ENCODE data around the gene ERC2.
"Not testable (repeated sequence)": the region's sequence is repeated elsewhere in the genome, so short reads cannot be mapped to it uniquely, and the experiment has no call there.

ERC2 gene

GRCh38 chr3:56064684-56065083 is 403.6 kb downstream of the ERC2 start:
- no peak for DNase-seq (ENCODE audit: low spot score)

DNA sequence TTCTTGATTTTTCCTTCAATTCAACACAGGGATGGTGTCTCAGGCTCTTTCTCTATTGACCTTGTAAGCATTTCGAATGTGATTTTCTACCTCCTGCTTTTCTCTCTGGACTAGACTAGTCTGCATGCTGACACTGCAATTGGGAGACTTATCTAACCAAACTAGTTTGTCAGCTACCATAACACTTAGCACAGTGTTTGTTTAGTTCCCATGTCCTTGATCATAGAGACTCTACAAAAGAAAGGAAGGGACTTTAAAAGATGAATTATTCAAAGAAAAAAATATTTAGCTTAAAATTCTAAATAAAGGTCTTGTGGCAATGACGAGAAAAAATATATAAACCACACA is 407.0 kb downstream of the ERC2 start:
- no peak for DNase-seq (ENCODE audit: low spot score)

GRCh38 chr3:56060521-56061278 is 407.6 kb downstream of the ERC2 start:
- DNase-seq (ENCODE audit: low spot score): no peak

DNA sequence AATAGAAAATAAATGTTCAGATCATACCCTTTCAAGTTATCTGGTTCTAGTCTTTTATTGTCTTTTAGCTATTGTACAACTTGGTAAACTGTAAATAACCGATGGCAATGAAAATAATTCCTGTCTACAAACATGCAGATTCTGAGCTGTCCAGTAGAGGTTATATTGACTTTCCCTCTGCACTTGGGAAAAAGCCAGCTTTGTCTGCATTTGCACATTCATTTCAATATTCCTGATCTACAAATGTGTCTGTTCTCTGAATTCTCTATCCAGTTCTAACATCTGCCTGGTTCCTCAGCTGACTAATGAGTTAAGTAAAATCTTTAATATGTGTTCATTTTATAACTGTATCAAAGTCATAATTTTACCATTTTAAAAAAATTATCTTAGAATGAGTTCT is 408.5 kb downstream of the ERC2 start:
- DNase-seq (ENCODE audit: low spot score): no peak

- no peak for DNase-seq (ENCODE audit: low spot score)
Measured at GRCh38 chr3:56055951-56056350, 412.3 kb downstream of the ERC2 start.

GRCh38 chr3:56055546-56055945 is 412.7 kb downstream of the ERC2 start:
- no peak for DNase-seq (ENCODE audit: low spot score)

DNA sequence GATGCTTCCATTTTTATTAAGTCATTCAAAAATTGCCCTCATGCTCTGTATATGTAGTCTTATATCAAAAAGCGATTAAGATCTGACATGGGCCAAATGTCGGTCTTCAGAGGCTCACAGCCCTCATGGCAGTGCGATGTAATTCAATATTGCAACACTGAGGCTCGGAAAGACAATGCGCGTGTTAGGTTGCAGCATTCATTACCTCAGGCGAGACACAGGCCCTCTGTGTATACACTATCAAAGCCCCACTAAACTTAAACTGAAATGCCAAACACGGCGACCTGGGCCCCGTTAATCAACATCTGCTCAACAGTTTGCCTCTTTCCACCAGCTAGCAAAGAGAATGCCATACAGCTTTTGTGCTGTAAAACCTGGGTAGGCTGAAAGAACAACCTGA is 413.4 kb downstream of the ERC2 start:
- DNase-seq (ENCODE audit: low spot score): no peak

- no peak for DNase-seq (ENCODE audit: low spot score)
Measured at GRCh38 chr3:56053727-56054126, 414.5 kb downstream of the ERC2 start.

GRCh38 chr3:56052188-56052587 is 416.1 kb downstream of the ERC2 start:
- no peak for DNase-seq (ENCODE audit: low spot score)

GRCh38 chr3:56051052-56051451 is 417.2 kb downstream of the ERC2 start:
- no peak for DNase-seq (ENCODE audit: low spot score)

- no peak for DNase-seq (ENCODE audit: low spot score)
Measured at GRCh38 chr3:56048946-56049345, 419.3 kb downstream of the ERC2 start.

DNA sequence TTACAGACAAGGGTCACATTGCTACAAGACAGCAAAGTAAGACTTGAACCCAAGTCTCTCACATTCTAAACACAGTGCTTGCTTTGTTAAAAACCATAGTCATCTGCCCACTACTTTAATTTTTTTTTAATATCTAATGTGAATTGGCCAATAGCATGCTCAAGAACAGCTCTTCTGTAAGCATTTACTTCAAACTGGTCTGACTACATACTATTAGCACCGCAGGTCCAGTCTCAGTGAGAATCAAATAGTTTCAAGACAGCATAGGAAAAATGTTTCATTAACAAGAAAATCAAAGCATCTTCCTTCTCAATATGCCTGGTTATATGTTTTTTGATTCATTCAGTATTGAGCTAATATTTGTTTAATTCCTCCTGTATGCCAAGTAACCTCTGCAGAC is 419.9 kb downstream of the ERC2 start:
- no peak for DNase-seq (ENCODE audit: low spot score)

DNA sequence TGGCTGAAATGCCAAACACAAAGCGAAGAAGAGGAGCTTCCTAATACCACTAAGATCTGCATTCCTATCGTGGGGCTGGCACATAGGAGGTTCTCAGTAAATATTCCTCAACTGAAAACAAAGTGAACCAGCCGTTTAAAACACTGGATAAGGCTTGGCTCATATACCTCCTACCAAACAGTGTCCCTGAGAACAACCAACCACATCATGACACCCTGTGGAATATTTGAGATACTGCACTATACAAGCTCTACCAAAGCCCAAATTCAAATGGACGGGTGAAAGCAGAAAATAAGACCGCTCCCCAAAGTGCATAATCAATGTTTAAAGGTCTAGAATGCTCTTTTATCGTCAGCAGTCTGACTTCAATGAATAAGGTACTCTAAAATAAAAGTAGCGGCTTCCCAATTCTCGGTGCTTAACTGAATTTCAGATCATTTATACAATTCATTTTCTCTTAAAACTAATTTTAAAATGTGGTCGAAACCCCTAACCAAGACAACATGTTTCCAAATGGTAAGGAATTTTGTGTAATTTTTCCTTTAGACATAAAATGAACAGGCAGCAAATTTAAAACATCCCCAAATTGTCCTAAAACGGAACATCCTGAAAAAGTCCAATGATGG is 425.8 kb downstream of the ERC2 start:
- DNase-seq (ENCODE audit: low spot score): no peak

GRCh38 chr3:56025326-56025725 is 442.9 kb downstream of the ERC2 start:
- DNase-seq (ENCODE audit: low spot score): no peak

GRCh38 chr3:56023546-56023945 is 444.7 kb downstream of the ERC2 start:
- no peak for DNase-seq (ENCODE audit: low spot score)

GRCh38 chr3:56022619-56023018 is 445.6 kb downstream of the ERC2 start:
- DNase-seq (ENCODE audit: low spot score): no peak

- DNase-seq (ENCODE audit: low spot score): no peak
Measured at GRCh38 chr3:56019490-56020146, 448.6 kb downstream of the ERC2 start.

DNA sequence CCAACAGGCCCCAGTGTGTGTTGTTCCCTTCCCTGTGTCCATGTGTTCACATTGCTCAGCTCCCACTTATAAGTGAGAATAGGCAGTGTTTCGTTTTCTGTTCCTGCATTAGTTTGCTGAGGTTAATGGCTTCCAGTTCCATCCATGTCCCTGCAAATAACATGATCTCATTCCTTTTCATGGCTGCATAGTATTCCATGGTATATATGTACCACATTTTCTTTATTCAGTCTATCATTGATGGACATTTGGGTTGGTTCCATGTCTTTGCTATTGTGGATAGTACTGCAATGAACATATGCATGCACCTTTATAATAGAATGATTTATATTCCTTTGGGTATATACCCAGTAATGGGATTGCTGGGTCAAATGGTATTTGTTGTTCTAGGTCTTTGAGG is 452.9 kb downstream of the ERC2 start:
- not testable (repeated sequence) for DNase-seq (ENCODE audit: low spot score)

DNA sequence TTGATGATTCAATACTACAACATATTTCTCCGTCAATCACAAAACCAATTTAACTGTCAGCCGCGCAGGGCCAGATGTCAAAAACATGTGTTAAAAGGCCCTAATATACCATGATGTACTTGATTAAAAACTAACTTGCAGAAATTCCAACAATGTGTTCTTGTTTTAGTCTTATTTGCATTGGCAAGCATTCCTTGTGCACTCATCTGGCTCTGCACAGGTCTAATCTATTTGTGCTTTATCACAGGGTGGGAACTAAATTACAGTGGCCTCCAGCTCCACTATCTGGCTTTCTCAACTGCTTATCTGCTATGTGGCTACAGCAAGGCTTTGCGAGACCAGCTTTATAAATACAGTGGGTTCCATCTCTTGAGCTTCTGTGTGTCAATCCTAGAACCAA is 455.5 kb downstream of the ERC2 start:
- no peak for DNase-seq (ENCODE audit: low spot score)

DNA sequence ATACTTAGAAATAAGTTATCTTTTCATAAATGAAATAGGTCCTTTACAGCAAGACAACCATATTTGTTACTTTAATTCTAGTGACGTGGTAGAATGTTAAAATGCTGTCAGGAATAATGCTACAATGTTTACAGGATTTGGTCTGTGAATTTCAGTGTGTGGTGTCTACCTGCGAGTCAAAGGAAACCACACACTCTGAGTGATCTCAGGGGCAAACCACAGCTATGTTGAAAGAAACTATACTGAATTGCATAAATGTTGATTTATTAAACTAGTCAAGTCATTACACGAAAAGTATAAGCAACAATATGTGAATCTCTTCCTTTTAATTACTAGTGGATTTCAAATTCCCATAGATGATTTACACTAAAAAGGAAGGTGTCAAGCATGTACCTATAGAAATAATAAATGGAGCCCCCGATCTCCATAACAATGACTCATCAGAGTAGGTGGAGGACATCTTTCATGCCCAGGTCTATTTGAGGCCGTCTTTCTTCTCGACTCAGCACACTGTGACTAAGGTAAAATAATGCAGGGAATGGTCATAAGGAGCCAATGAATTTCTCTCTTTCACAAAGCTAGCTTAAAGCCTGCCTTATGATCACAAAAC is 463.0 kb downstream of the ERC2 start:
- no peak for DNase-seq (ENCODE audit: low spot score)

DNA sequence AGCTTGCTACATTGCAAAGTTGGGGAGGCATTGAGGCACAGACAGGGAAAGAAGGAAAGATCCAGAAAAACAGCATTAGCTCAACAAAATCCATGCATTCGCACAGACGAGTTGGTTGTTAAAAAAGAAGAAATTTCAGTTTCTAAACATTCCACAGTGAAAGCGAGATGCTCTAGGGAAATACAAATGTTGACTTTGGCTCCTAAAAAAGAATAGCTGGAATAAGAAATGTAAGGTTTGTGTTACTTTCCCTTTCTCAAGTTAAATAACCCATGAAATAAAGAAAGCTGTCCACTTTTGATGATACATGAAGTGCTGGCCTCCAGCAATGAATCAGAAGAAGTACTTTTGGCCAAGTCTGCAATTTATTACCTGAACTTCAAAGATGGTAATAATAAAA is 465.1 kb downstream of the ERC2 start:
- DNase-seq (ENCODE audit: low spot score): no peak

DNA sequence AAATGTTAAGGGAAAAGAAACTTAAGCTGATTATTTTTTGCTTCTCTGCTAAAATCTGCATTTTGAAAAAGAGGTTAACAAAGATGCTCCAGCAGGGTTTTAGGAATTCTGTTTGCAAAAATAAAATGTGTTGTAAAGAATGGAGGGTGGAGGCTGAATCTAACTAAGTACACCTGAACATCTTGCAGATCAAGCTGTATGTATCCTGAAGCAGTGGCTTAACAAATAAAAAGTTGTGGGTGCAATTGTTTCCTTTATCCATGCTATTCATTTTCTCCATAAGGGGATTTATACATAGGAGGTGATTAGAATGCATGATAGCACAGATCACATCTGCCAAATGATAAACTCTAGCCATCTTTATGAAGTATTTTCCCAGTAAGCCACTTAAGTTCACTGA is 466.3 kb downstream of the ERC2 start:
- no peak for DNase-seq (ENCODE audit: low spot score)

DNA sequence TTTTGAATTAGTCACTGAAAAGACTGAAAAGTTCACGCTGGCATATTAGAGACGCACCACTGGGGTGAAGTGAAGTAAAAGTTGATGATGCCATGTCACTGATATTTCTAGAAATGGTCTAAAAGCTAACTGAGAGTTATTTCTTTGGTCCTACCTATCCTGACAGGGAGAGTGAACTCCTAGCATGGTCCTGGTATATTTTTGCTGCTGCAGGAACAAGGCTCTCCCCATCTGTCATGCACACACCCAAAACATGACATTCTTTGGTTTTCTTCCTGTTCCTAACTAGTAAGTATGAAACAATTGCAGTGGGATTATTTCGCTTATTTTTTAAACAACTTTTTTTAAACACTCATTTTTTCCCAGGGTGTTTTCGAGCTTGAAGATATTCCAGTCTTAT is 466.7 kb downstream of the ERC2 start:
- DNase-seq (ENCODE audit: low spot score): no peak
